Loucy (cell line): ENCODE data around the gene SEMA6D.

Source experiments
- H2AFZ ChIP-seq: fragments of 200-600 bp; sonication (generic); 2 replicates; pipeline ENCODE4 v1.6.0; 2016; ENCODE audit warnings: antibody characterized with exemption, mild to moderate bottlenecking, low read length, moderate library complexity
- H3F3A ChIP-seq: fragments of 200-600 bp; 2 replicates; pipeline ENCODE4 v1.6.0; 2016; ENCODE audit warnings: antibody characterized with exemption, low read depth, mild to moderate bottlenecking
- H3K27me3 ChIP-seq: fragments of 200-600 bp; sonication (generic); 2 replicates; pipeline ENCODE4 v1.6.1; 2014; ENCODE audit warnings: low read length, mild to moderate bottlenecking; ENCODE audit not compliant: insufficient read depth, poor library complexity, severe bottlenecking
- H3K36me3 ChIP-seq: fragments of 200-600 bp; sonication (generic); 2 replicates; pipeline ENCODE4 v1.6.1; 2016; ENCODE audit warnings: low read length; ENCODE audit not compliant: insufficient read depth
- H3K4me1 ChIP-seq: fragments of 200-600 bp; sonication (generic); 2 replicates; pipeline ENCODE4 v1.5.1; 2014; ENCODE audit warnings: low read length, mild to moderate bottlenecking; ENCODE audit not compliant: insufficient read depth, poor library complexity, severe bottlenecking
- H3K4me2 ChIP-seq: fragments of 200-600 bp; sonication (generic); 2 replicates; pipeline ENCODE4 v1.6.0; 2014; ENCODE audit warnings: antibody characterized with exemption, low read length, low read depth, mild to moderate bottlenecking; ENCODE audit not compliant: poor library complexity, severe bottlenecking
- H3K4me3 ChIP-seq: fragments of 200-600 bp; sonication (generic); 2 replicates; pipeline ENCODE4 v1.5.1; 2014; ENCODE audit warnings: low read length, mild to moderate bottlenecking, mixed read lengths; ENCODE audit not compliant: poor library complexity, severe bottlenecking
- H3K79me2 ChIP-seq: fragments of 200-600 bp; sonication (generic); 2 replicates; pipeline ENCODE4 v1.6.1; 2014; ENCODE audit warnings: low read length; ENCODE audit not compliant: insufficient read depth
- H3K9ac ChIP-seq: fragments of 200-600 bp; sonication (generic); 2 replicates; pipeline ENCODE4 v1.6.0; 2014; ENCODE audit warnings: mild to moderate bottlenecking, low read depth, low read length, moderate library complexity; ENCODE audit not compliant: poor library complexity, severe bottlenecking
- H3K9me2 ChIP-seq: fragments of 200-600 bp; sonication (generic); replicated peaks from 2 replicates; pipeline ENCODE4 v1.6.1; 2016; ENCODE audit warnings: low read depth, low read length, mixed read lengths
- H3K9me3 ChIP-seq: fragments of 200-600 bp; sonication (generic); 2 replicates; pipeline ENCODE4 v1.6.1; 2014; ENCODE audit warnings: mild to moderate bottlenecking, antibody characterized with exemption, low read length, low read depth; ENCODE audit not compliant: insufficient read depth
- H4K20me1 ChIP-seq: fragments of 200-600 bp; sonication (generic); 2 replicates; pipeline ENCODE4 v1.6.0; 2014; ENCODE audit warnings: antibody characterized with exemption, low read length, mild to moderate bottlenecking; ENCODE audit not compliant: insufficient read depth, poor library complexity, severe bottlenecking
- EZH2phosphoT487 ChIP-seq: fragments of 200-600 bp; IDR thresholded peaks from 2 replicates; pipeline ENCODE4 v1.6.1; 2018; ENCODE audit warnings: antibody characterized with exemption, mild to moderate bottlenecking, moderate library complexity, borderline replicate concordance
- TF ChIP-seq, protein P1 (sequence below): fragments of 200-600 bp; sonication (generic); conservative IDR thresholded peaks from 2 replicates; pipeline ENCODE4 v1.5.1; 2014; ENCODE audit warnings: mild to moderate bottlenecking, antibody characterized with exemption, low read length

The SEMA6D gene

DNA sequence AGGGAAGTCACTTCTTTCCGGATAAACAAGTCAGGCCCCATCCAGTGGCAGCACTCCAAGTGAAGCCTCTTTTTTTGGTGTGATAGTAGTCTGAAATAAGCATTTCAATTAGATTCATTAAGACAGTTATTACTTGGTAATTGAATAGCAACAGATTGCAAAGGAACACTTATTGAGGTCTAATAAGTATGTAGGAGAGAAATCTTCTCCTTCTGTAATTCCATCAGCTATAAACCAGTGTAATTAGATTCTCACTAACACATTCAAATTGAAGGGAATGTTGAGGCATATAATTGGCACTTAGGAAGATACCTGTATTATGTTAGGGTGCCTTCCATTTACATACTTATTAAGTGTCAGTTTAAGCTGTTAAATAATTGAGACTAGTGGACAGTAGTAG is 73.9 kb downstream of the SEMA6D start:
- H3K36me3 ChIP-seq = no peaks in the 10 kb centered on the region
- no peaks in the 10 kb centered on the region for H3F3A ChIP-seq
- TF ChIP-seq, protein P1, sequence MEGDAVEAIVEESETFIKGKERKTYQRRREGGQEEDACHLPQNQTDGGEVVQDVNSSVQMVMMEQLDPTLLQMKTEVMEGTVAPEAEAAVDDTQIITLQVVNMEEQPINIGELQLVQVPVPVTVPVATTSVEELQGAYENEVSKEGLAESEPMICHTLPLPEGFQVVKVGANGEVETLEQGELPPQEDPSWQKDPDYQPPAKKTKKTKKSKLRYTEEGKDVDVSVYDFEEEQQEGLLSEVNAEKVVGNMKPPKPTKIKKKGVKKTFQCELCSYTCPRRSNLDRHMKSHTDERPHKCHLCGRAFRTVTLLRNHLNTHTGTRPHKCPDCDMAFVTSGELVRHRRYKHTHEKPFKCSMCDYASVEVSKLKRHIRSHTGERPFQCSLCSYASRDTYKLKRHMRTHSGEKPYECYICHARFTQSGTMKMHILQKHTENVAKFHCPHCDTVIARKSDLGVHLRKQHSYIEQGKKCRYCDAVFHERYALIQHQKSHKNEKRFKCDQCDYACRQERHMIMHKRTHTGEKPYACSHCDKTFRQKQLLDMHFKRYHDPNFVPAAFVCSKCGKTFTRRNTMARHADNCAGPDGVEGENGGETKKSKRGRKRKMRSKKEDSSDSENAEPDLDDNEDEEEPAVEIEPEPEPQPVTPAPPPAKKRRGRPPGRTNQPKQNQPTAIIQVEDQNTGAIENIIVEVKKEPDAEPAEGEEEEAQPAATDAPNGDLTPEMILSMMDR = no peak
- TF ChIP-seq EZH2phosphoT487 = no peak
- no peaks in the 10 kb centered on the region for H3K9me2 ChIP-seq
- no peaks in the 10 kb centered on the region for H3K79me2 ChIP-seq
- H3K4me3 ChIP-seq = no peak overlapping the region
- no peak overlapping the region for H3K9ac ChIP-seq
- H3K4me2 ChIP-seq = no peak overlapping the region
- no peaks in the 10 kb centered on the region for H4K20me1 ChIP-seq
- H2AFZ ChIP-seq = no peak overlapping the region
- no peaks in the 10 kb centered on the region for H3K27me3 ChIP-seq
- no peaks in the 10 kb centered on the region for H3K9me3 ChIP-seq
- H3K4me1 ChIP-seq = no peaks in the 10 kb centered on the region

DNA sequence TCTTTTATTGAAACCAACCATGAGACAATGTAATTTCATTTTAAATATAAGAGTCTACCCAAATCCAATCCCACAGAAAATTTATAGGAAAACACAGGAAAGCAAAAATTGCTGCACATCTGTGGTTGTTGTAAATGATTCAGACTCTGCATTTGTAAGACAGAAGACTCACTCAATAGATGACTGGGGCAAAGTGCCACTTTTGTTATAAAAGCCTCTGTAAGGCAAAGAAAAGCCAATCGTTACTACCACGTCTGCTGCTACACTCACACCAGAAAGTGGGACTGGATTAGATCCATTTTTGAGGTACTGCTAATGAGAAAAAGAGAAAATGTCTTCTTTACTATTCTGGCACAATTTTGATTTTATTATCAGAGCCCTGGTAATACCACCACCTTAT is 74.9 kb downstream of the SEMA6D start:
- H3F3A ChIP-seq = no peaks in the 10 kb centered on the region
- no peak overlapping the region for H2AFZ ChIP-seq
- H3K4me2 ChIP-seq = no peak overlapping the region
- no peaks in the 10 kb centered on the region for H3K79me2 ChIP-seq
- H3K4me1 ChIP-seq = no peaks in the 10 kb centered on the region
- H3K27me3 ChIP-seq = no peaks in the 10 kb centered on the region
- no peaks in the 10 kb centered on the region for H3K9me2 ChIP-seq
- H3K9me3 ChIP-seq = no peaks in the 10 kb centered on the region
- H3K9ac ChIP-seq = no peak overlapping the region
- no peak for TF ChIP-seq EZH2phosphoT487
- H3K36me3 ChIP-seq = no peaks in the 10 kb centered on the region
- H4K20me1 ChIP-seq = no peaks in the 10 kb centered on the region
- no peak overlapping the region for H3K4me3 ChIP-seq

DNA sequence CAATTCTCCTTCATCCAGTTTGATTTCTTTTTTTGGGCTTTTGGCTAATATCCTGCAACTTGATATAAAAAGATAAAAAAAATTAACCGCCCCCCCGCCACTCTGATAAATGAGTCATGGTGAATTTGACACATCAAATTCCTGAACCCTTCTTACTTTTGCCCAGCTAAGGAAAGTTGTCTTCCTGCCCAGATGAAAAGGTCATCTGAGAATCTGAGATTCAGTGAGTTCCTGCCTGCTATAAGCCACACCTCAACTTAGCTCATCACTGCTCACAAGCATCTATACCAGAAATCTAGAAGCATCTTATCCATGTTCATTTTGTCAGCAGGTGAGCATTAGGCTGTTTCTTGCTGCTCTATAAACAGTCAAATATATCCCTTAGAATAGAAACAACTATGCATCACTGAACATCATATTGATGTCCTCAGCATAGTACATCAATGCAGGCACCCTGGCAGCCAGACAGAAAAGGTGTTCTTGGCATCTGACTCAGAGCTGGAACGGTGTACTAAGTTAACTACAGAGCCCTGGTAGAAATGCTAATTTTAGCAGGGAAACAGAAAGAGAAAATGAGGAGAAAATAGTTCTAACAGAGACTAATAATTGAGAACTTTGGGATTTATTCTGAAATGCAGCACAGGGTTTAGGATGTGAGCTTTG is 77.1 kb downstream of the SEMA6D start:
- Histone ChIP-seq H3K4me2 (no peak overlapping the region), H3K4me1 (no peaks in the 10 kb centered on the region)
- TF ChIP-seq EZH2phosphoT487 = no peak
- TF ChIP-seq, protein P1 = no peak

DNA sequence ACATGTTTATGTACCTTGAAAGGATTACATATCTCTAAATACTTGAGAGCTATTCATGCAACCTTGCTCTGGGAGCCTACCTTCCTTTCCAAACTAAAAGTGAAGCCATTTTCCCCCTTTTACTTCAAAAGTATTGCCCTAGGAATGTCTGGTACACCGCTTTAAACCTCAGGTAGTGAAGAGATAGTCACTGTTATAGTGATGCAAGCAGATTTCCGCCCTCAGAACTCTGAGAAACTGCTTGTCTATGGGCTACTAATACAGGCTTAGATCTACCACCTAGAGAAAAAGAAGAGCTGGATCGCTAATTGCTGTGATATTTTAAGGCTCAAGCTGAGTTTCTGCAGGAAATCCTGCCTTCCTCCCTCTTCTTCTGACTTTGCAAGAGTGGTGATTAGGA is 78.6 kb downstream of the SEMA6D start:
- Histone ChIP-seq H3K36me3 (no peaks in the 10 kb centered on the region), H4K20me1 (no peaks in the 10 kb centered on the region), H2AFZ (no peak overlapping the region), H3K4me1 (no peaks in the 10 kb centered on the region), H3K4me2 (no peak overlapping the region), H3K9me2 (no peaks in the 10 kb centered on the region), H3K9me3 (no peaks in the 10 kb centered on the region), H3F3A (no peaks in the 10 kb centered on the region), H3K79me2 (no peaks in the 10 kb centered on the region), H3K9ac (no peak overlapping the region), H3K4me3 (no peak overlapping the region), H3K27me3 (no peaks in the 10 kb centered on the region)
- no peak for TF ChIP-seq EZH2phosphoT487
- TF ChIP-seq, protein P1 = no peak

More for the DNA sequence above, 77.1 kb downstream of the SEMA6D start:
- Histone ChIP-seq H3K27me3 (no peaks in the 10 kb centered on the region), H2AFZ (no peak overlapping the region), H3K36me3 (no peaks in the 10 kb centered on the region), H4K20me1 (no peaks in the 10 kb centered on the region), H3K4me3 (no peak overlapping the region), H3K9ac (no peak overlapping the region), H3K9me2 (no peaks in the 10 kb centered on the region), H3K79me2 (no peaks in the 10 kb centered on the region), H3F3A (no peaks in the 10 kb centered on the region), H3K9me3 (no peaks in the 10 kb centered on the region)
